CD4-positive, alpha-beta T cell treated with Interleukin-12 subunit alpha and Interleukin-12 subunit beta, for 1 hour (primary cell): ENCODE measurements around the gene PIM2.

ENCODE experiments used
- DNase-seq: peaks from one replicate; pipeline ENCODE4 v3.0.0-alpha.2; 2020

Gene PIM2

GRCh38 chrX:48935301-48935670 lies 16.5 kb upstream of the PIM2 start:
- no peak for DNase-seq

GRCh38 chrX:48934581-48935300 lies 15.9 kb upstream of the PIM2 start:
- peak; percentile 77 for DNase-seq

- no peak for DNase-seq
Observed at GRCh38 chrX:48933757-48934156, 14.9 kb upstream of the PIM2 start.

- DNase-seq: no peak
Observed at GRCh38 chrX:48927736-48928382, 9.0 kb upstream of the PIM2 start.

GRCh38 chrX:48927123-48927522 lies 8.3 kb upstream of the PIM2 start:
- DNase-seq: no peak

- no peak for DNase-seq
Observed at GRCh38 chrX:48924270-48924669, 5.4 kb upstream of the PIM2 start.

- DNase-seq: no peak
Observed at GRCh38 chrX:48923771-48924170, 4.9 kb upstream of the PIM2 start.

- DNase-seq: no peak
Observed at GRCh38 chrX:48920718-48921104, 1.9 kb upstream of the PIM2 start.

GRCh38 chrX:48919947-48920717 lies 1.3 kb upstream of the PIM2 start:
- peak; percentile 51 for DNase-seq

GRCh38 chrX:48919360-48919841 lies 577 bp upstream of the PIM2 start:
- DNase-seq: peak; percentile 56

GRCh38 chrX:48918301-48918642 lies 552 bp downstream of the PIM2 start:
- no peak for DNase-seq

- DNase-seq: peak; percentile 92
Observed at GRCh38 chrX:48917139-48918001, 1.5 kb downstream of the PIM2 start.

- no peak for DNase-seq
Observed at GRCh38 chrX:48914593-48915493, 4.0 kb downstream of the PIM2 start.

- no peak for DNase-seq
Observed at GRCh38 chrX:48913605-48914366, 5.0 kb downstream of the PIM2 start.

GRCh38 chrX:48911412-48912182 lies 7.2 kb downstream of the PIM2 start, which contains the start of gene SLC35A2:
SLC35A2 (minus strand) TSS chrX:48911646; CDS start chrX:48911636, 10 bp downstream.
- peak; percentile 90 for DNase-seq

GRCh38 chrX:48910926-48911411 lies 7.9 kb downstream of the PIM2 start:
- DNase-seq: no peak

GRCh38 chrX:48909703-48910294 lies 9.0 kb downstream of the PIM2 start:
- DNase-seq: peak; percentile 36

GRCh38 chrX:48908600-48908999 lies 10.2 kb downstream of the PIM2 start:
- DNase-seq: no peak

- DNase-seq: no peak
Observed at GRCh38 chrX:48905090-48905790, 13.6 kb downstream of the PIM2 start.
